GM19395 (cell line): ENCODE data around the gene MTUS2.
"Not testable (repeated sequence)": the region's sequence is repeated elsewhere in the genome, so short reads cannot be mapped to it uniquely, and the experiment has no call there.

Source experiments
- ATAC-seq: cut with Tn5 transposase; IDR thresholded peaks from one replicate; pipeline ENCODE4 v1.9.1; 2021; ENCODE audit warnings: mild to moderate bottlenecking, moderate library complexity; ENCODE audit not compliant: unreplicated experiment

MTUS2 gene

DNA sequence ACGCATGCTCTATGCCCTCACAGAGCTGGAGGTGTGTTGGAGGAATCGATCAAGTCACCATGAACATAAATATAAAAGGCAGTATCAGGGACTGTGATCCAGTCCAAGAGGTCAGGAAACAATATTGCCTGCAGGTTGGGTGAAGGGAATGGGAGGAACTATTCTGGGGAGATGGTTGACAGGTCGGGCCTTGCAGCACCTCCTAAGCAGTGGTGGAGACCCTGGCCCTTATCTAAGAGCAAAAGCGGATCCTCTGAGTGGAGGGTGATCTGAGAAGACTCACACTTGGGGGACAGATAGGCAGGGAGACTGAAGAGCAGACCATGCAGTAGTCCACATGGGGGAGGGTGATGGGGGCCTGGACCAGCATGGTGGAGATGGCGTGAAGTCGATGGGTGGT lies 561.9 kb downstream of the MTUS2 start:
- no peak for ATAC-seq

GRCh38 chr13:29383476-29383875 lies 563.3 kb downstream of the MTUS2 start:
- no peak for ATAC-seq

- ATAC-seq: no peak
Observed at GRCh38 chr13:29384466-29384865, 564.3 kb downstream of the MTUS2 start.

- ATAC-seq: no peak
Observed at GRCh38 chr13:29384871-29385270, 564.7 kb downstream of the MTUS2 start.

- ATAC-seq: no peak
Observed at GRCh38 chr13:29386246-29386645, 566.1 kb downstream of the MTUS2 start.

GRCh38 chr13:29390598-29390997 lies 570.5 kb downstream of the MTUS2 start:
- not testable (repeated sequence) for ATAC-seq

GRCh38 chr13:29396446-29396845 lies 576.3 kb downstream of the MTUS2 start:
- no peak for ATAC-seq

- ATAC-seq: no peak
Observed at GRCh38 chr13:29397265-29397664, 577.1 kb downstream of the MTUS2 start.

DNA sequence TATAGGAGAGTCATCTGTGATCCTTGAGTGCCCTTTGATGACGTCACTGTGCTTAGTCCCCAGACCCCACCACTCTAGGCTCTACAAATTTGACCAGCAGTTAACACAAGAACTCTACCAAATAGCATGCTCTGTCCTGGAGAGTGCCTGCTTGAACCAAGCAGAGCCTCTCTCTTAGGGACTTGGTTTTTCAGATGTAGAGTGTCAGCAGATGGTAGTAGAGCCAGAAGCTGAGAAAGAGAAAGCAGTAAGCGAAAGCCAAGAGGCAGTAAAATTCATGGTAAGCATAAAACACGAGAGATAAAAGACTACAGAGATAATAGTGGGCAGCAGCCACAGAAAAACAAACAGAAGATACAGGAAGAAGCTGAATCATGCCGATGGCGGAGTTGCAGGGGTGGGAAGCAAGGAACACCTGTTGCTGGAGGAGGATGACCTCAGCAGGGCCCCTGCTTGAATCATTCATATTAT lies 582.1 kb downstream of the MTUS2 start:
- ATAC-seq: no peak

GRCh38 chr13:29405401-29405800 lies 585.3 kb downstream of the MTUS2 start:
- ATAC-seq: no peak

GRCh38 chr13:29411481-29411880 lies 591.3 kb downstream of the MTUS2 start:
- ATAC-seq: no peak

DNA sequence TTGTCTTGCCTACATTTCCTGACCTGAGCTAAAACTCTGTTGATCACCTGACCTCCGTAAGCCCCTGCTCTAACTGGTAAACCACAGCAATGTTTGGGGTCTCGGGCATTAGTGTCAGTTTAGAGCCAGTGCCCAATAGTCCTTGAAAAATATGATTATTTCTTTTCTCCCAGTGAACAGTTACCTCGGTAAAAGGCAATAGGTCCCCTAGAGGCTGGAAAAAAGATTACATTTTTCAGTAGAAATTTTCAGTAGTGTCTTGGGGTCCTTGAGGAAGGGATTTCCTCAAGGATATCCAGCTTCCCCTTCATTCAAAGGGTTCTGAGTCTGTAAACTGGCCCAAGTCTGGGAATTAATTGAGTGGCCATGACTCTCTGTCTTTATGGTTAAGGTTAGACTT lies 597.9 kb downstream of the MTUS2 start:
- ATAC-seq: no peak

GRCh38 chr13:29421118-29421517 lies 601.0 kb downstream of the MTUS2 start:
- no peak for ATAC-seq

DNA sequence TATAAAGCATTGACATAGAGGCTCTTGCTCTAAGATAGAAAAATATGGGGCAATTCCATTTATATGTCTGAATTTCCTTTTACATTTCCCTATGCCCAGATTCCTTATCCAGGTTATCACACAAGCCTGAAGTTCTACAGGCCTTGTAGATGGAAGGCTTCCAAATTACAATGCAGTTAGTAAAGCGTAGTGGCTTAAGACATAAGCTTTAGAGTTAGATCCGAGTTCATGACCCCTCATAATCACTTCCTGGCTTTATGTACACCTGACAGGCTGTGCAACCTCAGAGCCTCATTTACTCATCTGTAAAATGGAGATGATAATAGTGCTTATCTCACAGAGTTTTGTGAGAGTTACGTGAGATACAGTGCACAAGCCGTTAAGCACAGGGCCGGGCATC lies 601.9 kb downstream of the MTUS2 start:
- no peak for ATAC-seq

GRCh38 chr13:29423050-29423449 lies 602.9 kb downstream of the MTUS2 start:
- no peak for ATAC-seq

GRCh38 chr13:29427937-29428309 lies 607.8 kb downstream of the MTUS2 start:
- ATAC-seq: no peak

GRCh38 chr13:29428310-29429181 lies 608.4 kb downstream of the MTUS2 start:
- ATAC-seq: no peak

DNA sequence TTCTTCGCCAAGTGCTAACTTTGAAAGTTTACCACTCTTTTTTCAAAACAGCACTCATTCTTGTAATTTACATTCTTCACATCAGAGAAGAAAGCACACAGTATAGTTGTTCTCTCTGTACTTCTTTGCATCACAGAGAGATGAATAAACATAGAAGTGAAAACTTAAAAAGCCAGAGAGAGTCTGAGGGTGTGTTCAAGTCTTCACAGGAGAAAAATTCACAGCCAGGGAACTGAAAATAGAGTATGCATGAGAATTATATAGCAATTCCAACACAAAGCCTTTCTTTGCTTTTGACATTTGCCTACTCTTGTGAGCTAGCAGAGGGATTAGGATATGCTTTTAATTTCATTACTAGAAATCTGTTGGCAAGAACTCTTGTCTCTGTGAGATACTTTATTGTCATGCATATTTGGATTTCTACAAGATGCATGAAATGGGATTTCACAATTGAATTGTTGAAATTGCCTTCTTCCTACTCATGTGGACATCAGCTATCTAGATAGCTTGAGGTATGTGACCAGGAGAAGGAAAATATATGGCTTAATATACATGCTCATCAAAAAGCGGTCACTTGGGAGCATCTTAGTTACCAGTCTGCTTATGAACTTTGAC lies 609.3 kb downstream of the MTUS2 start:
- no peak for ATAC-seq

GRCh38 chr13:29434217-29434945 lies 614.2 kb downstream of the MTUS2 start:
- no peak for ATAC-seq

DNA sequence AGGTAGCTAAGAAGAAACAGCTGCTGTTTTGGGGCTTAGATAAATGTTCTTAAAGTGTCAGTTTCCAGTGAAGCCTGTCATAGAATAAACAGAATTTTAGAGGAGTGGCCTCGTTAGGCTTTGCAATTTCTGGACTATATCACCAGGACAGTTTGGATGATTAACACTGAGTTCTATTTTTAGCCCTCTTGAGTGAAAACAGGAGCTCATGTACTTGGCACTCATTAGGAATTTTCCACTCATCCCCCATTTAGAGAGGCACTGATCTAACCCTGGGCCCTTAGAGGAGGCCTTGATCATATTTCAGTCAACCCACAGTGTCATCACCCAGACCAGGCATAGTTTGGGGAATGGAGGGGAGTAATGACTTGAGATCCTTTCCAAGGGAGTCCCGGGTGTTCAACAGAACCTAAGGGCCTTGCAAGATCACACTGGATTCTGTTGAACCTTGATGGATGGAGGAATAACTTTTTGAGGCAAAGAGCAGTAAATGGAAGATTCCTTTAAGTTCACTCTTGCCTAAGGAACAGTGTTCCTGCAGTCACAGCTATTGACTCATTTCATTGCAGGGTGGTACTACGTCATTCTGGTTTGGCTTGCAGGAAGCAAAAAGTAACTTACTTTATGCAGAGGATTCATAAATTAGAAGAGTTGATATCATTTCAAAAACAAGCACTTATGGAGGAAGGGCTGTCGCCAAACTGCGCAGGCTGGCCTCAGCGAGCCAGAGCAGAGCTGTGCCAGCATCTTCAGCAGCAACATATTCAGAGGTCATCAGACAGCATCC lies 615.2 kb downstream of the MTUS2 start:
- no peak for ATAC-seq

DNA sequence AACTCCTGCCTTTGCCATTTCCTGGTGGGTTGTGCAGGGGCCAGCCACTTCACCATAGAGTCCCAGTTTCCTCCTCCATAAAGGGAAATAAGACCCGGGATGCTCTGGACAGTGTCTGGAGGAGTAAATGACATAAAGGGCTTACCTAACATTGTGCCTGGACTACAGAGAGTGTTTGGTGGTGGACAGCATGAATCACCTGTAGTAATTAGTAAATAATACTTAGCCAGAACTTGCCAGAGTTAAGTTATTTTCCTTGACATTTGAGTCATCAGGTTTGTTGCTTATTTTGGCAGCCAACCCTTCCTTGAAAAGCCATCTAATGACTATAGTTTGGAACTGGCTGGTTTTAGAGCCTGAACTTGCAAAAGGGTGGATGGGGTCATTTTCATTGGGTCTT lies 616.2 kb downstream of the MTUS2 start:
- no peak for ATAC-seq
